Cardiac muscle cell (in vitro differentiated cells and primary cell): ENCODE measurements around the gene ACADSB. TPM values are rescaled to one million over a fixed set of nuclear protein-coding genes. Genes with fewer than 3 reads are reported as not detected.

Experiments
- DNase-seq, 2 donors: peaks; one replicate each; pipeline versions ENCODE4 v3.0.0 to v3.0.0-alpha.2; 2010 to 2017; ENCODE audit warnings: low read depth in 1 of 2, low spot score in 1 of 2
- H3K27ac ChIP-seq: fragments of 200-600 bp; sonication (generic); 2 replicates; pipeline ENCODE4 v1.5.1; 2016
- H3K27me3 ChIP-seq: fragments of 200-600 bp; sonication (generic); 2 replicates; pipeline ENCODE4 v1.6.0; 2016; ENCODE audit warnings: control low read depth
- H3K36me3 ChIP-seq: fragments of 200-600 bp; sonication (generic); 2 replicates; pipeline ENCODE4 v1.5.1; 2016; ENCODE audit warnings: control low read depth
- H3K4me1 ChIP-seq: fragments of 200-600 bp; sonication (generic); 2 replicates; pipeline ENCODE4 v1.8.1; 2017; ENCODE audit warnings: low read depth, mild to moderate bottlenecking, mixed run types
- H3K4me3 ChIP-seq: fragments of 200-600 bp; sonication (generic); 2 replicates; pipeline ENCODE4 v1.5.1; 2016; ENCODE audit warnings: mild to moderate bottlenecking
- H3K9me3 ChIP-seq: fragments of 200-600 bp; sonication (generic); 2 replicates; pipeline ENCODE4 v1.5.1; 2017; ENCODE audit warnings: low read depth, mild to moderate bottlenecking, control low read depth
- CTCF ChIP-seq: IDR thresholded peaks from 2 replicates; pipeline ENCODE4 v1.5.1; 2012; ENCODE audit warnings: low read depth, mild to moderate bottlenecking, low read length
- polyA plus RNA-seq: library from polyadenylated mRNA; unstranded; fragments of >200 nt; fragmentation: Nextera tagmentation; extraction: Ambion mirVana; gene quantifications from 2 replicates; pipeline ENCODE4 v1.2.1, GENCODE V29; 2016
- total RNA-seq: library from RNA; depleted of rRNA; stranded (reverse); fragments of >200 nt; gene quantifications from 2 replicates; pipeline ENCODE4 v1.2.3, GENCODE V29; 2016

The ACADSB gene
- total and polyA plus RNA-seq, 2 experiments from 2014 or later = 14.3 to 16.0 TPM

- no peak overlapping the region for H3K27ac ChIP-seq
- H3K4me1 ChIP-seq = no peaks in the 10 kb centered on the region
- DNase-seq = no peak
- H3K4me3 ChIP-seq = no peak overlapping the region
- no peaks in the 10 kb centered on the region for H3K9me3 ChIP-seq
- no peak for TF ChIP-seq CTCF
- H3K27me3 ChIP-seq = no peaks in the 10 kb centered on the region
- no peaks in the 10 kb centered on the region for H3K36me3 ChIP-seq
Observed at GRCh38 chr10:123069246-123069986, 60.6 kb downstream of the ACADSB start.

DNA sequence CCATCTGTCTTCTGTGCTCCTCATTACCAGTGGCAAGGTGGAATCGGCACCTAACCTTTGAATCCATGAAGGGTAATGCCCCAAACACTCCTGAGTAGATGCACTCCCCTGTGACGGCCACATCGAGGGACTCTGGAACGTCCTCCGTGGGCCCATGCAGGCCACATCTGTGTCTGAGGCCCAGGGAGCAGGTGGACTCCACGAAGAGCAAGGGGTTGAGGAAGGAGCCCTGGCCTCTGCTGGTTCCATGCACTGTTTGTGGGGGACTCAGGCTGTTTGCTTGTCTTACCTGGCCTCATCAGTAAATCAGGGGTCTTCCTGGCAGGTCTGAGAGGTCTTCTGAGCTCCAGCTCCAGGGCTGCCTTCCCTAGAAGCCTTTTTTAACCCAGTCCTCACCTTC, 64.4 kb downstream of the ACADSB start:
- no peaks in the 10 kb centered on the region for H3K36me3 ChIP-seq
- DNase-seq = no peak
- no peaks in the 10 kb centered on the region for H3K9me3 ChIP-seq
- H3K4me1 ChIP-seq = no peaks in the 10 kb centered on the region
- no peak overlapping the region for H3K27ac ChIP-seq
- no peaks in the 10 kb centered on the region for H3K27me3 ChIP-seq
- TF ChIP-seq CTCF = no peak
- no peak overlapping the region for H3K4me3 ChIP-seq

- Histone ChIP-seq H3K27ac (no peak overlapping the region), H3K36me3 (no peaks in the 10 kb centered on the region), H3K9me3 (no peaks in the 10 kb centered on the region), H3K4me3 (no peak overlapping the region), H3K4me1 (no peaks in the 10 kb centered on the region), H3K27me3 (no peaks in the 10 kb centered on the region)
- no peak for TF ChIP-seq CTCF
- DNase-seq = no peak
Observed at GRCh38 chr10:123074215-123074614, 65.4 kb downstream of the ACADSB start.

DNA sequence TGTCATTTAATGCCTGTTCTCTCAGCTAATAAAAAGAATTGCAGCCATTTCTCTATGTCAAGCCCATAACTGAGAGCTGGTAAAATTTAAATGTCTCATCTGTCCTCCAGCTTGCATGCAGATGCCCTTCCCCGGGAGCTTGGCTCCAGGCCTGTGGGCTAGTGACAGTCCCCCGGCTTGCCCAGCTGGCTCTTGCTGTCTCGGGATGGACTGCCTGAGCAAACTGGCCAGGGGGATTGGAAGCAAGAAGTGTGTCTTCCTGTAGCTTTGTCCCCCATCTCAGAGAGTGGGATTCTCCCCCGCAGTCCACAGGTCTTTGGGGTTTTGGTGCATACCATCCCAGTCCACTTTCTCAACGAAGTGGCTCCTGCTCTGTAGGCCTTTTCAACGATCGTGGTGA, 73.1 kb downstream of the ACADSB start:
- no peak for TF ChIP-seq CTCF
- no peak overlapping the region for H3K27ac ChIP-seq
- no peaks in the 10 kb centered on the region for H3K9me3 ChIP-seq
- no peaks in the 10 kb centered on the region for H3K36me3 ChIP-seq
- no peak for DNase-seq
- no peaks in the 10 kb centered on the region for H3K4me1 ChIP-seq
- no peaks in the 10 kb centered on the region for H3K27me3 ChIP-seq
- H3K4me3 ChIP-seq = no peak overlapping the region

DNA sequence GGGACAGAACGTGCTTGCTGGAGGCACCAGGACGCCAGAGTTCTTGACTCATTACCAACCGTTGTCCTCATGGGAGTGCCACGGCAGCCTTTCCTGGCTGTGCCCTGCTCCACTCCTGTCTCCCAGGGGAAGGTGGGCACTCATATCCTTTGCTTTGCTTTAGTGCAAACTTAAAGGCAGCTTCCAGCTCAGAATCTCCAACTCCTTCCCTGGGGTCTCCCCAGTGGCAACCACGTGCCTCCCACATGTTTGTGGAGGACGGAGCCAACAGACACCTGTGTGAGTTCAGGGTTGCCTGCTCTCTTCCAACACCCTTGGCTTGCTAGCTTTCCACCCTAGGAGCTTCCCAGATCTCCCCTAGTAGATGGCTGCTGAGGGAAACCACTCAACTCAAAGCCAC, 75.0 kb downstream of the ACADSB start:
- Histone ChIP-seq H3K4me1 (no peaks in the 10 kb centered on the region), H3K36me3 (no peaks in the 10 kb centered on the region), H3K9me3 (no peaks in the 10 kb centered on the region), H3K27ac (no peak overlapping the region), H3K4me3 (no peak overlapping the region), H3K27me3 (no peaks in the 10 kb centered on the region)
- no peak for TF ChIP-seq CTCF
- no peak for DNase-seq

- TF ChIP-seq CTCF = no peak
- no peak for DNase-seq
- Histone ChIP-seq H3K27me3 (no peaks in the 10 kb centered on the region), H3K9me3 (no peaks in the 10 kb centered on the region), H3K27ac (no peak overlapping the region), H3K36me3 (no peaks in the 10 kb centered on the region), H3K4me1 (no peaks in the 10 kb centered on the region), H3K4me3 (no peak overlapping the region)
Observed at GRCh38 chr10:123086281-123086680, 77.5 kb downstream of the ACADSB start.
